ENCODE results near the gene ITGA1. TPM values are rescaled to one million over a fixed set of nuclear protein-coding genes. Genes with fewer than 3 reads are reported as not detected.
"Not testable (repeated sequence)": the region's sequence is repeated elsewhere in the genome, so short reads cannot be mapped to it uniquely, and the experiment has no call there.

The ITGA1 gene
- 61.1 and 176 TPM in 2 replicates for total RNA-seq

- DNase-seq (ENCODE audit: low read depth in 2 of 2): peak; percentile 52 to 83
Observed at GRCh38 chr5:52787600-52788504, at the start of gene ITGA1, which contains the start of gene PELO. ITGA1 (plus strand) TSS chr5:52787916; CDS start chr5:52788354, 438 bp downstream. PELO (plus strand) TSS chr5:52787916; CDS start chr5:52800395, 12,479 bp downstream.

- DNase-seq (ENCODE audit: low read depth in 2 of 2): peak in 1 of 2 donors; percentile 75
Observed at GRCh38 chr5:52738095-52738506, 49.6 kb upstream of the ITGA1 start.

GRCh38 chr5:52740007-52740406 lies 47.7 kb upstream of the ITGA1 start:
- DNase-seq (ENCODE audit: low read depth in 2 of 2): peak; percentile 47 to 65

- peak in 1 of 2 donors; percentile 77 for DNase-seq (ENCODE audit: low read depth in 2 of 2)
Observed at GRCh38 chr5:52743012-52743411, 44.7 kb upstream of the ITGA1 start.

GRCh38 chr5:52743529-52743928 lies 44.2 kb upstream of the ITGA1 start:
- no peak for DNase-seq (ENCODE audit: low read depth in 2 of 2)

GRCh38 chr5:52743970-52744369 lies 43.7 kb upstream of the ITGA1 start:
- peak in 1 of 2 donors; percentile 78 for DNase-seq (ENCODE audit: low read depth in 2 of 2)

- not testable (repeated sequence) for DNase-seq (ENCODE audit: low read depth in 2 of 2)
Observed at GRCh38 chr5:52744867-52745458, 42.8 kb upstream of the ITGA1 start.

- DNase-seq (ENCODE audit: low read depth in 2 of 2): no peak
Observed at GRCh38 chr5:52746539-52746938, 41.2 kb upstream of the ITGA1 start.

- no peak for DNase-seq (ENCODE audit: low read depth in 2 of 2)
Observed at GRCh38 chr5:52748590-52748989, 39.1 kb upstream of the ITGA1 start.

GRCh38 chr5:52749666-52750065 lies 38.0 kb upstream of the ITGA1 start:
- DNase-seq (ENCODE audit: low read depth in 2 of 2): no peak

GRCh38 chr5:52751137-52751536 lies 36.6 kb upstream of the ITGA1 start:
- no peak for DNase-seq (ENCODE audit: low read depth in 2 of 2)

GRCh38 chr5:52754051-52754450 lies 33.7 kb upstream of the ITGA1 start:
- DNase-seq (ENCODE audit: low read depth in 2 of 2): no peak

GRCh38 chr5:52757527-52757926 lies 30.2 kb upstream of the ITGA1 start:
- DNase-seq (ENCODE audit: low read depth in 2 of 2): peak in 1 of 2 donors; percentile 20

- peak in 1 of 2 donors; percentile 16 for DNase-seq (ENCODE audit: low read depth in 2 of 2)
Observed at GRCh38 chr5:52758014-52758413, 29.7 kb upstream of the ITGA1 start.

- DNase-seq (ENCODE audit: low read depth in 2 of 2): no peak
Observed at GRCh38 chr5:52759331-52759730, 28.4 kb upstream of the ITGA1 start.

GRCh38 chr5:52760695-52761366 lies 26.9 kb upstream of the ITGA1 start:
- no peak for DNase-seq (ENCODE audit: low read depth in 2 of 2)

GRCh38 chr5:52767217-52767743 lies 20.4 kb upstream of the ITGA1 start:
- no peak for DNase-seq (ENCODE audit: low read depth in 2 of 2)

GRCh38 chr5:52767766-52768480 lies 19.8 kb upstream of the ITGA1 start:
- DNase-seq (ENCODE audit: low read depth in 2 of 2): no peak

- no peak for DNase-seq (ENCODE audit: low read depth in 2 of 2)
Observed at GRCh38 chr5:52769061-52769460, 18.7 kb upstream of the ITGA1 start.

- DNase-seq (ENCODE audit: low read depth in 2 of 2): no peak
Observed at GRCh38 chr5:52770287-52770939, 17.3 kb upstream of the ITGA1 start.

Data from dermis microvascular lymphatic vessel endothelial cell (primary cell).